ENCODE results near the gene ARHGAP15.

DNA sequence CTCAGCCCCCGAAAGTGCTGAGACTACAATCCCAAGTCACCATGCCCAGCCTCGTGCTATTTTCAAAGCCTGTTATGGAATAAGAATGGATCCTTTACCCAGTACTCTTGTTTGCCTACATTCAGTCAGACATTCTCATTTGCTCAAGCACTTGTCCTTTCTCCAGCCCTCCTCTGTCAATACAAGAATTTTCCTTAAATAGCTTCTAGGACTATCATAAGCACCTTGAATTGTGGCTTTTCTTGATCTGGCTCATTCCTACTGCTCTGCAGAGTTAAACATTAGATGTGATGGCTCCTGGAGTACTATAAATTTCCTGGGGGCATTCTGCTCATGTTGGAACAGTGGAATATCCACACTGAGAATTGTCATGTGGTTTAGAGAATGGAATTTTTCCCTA, 506.1 kb downstream of the ARHGAP15 start:
- TF ChIP-seq, protein P1, sequence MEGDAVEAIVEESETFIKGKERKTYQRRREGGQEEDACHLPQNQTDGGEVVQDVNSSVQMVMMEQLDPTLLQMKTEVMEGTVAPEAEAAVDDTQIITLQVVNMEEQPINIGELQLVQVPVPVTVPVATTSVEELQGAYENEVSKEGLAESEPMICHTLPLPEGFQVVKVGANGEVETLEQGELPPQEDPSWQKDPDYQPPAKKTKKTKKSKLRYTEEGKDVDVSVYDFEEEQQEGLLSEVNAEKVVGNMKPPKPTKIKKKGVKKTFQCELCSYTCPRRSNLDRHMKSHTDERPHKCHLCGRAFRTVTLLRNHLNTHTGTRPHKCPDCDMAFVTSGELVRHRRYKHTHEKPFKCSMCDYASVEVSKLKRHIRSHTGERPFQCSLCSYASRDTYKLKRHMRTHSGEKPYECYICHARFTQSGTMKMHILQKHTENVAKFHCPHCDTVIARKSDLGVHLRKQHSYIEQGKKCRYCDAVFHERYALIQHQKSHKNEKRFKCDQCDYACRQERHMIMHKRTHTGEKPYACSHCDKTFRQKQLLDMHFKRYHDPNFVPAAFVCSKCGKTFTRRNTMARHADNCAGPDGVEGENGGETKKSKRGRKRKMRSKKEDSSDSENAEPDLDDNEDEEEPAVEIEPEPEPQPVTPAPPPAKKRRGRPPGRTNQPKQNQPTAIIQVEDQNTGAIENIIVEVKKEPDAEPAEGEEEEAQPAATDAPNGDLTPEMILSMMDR (IDR thresholded peaks at IDR 0.05) = no peak
- TF ChIP-seq ZFX (IDR thresholded peaks at IDR 0.05; ENCODE audit: borderline replicate concordance) = no peak

Measured in 22Rv1 (cell line).